IMR-90 (cell line): ENCODE results near the gene OR51I1. TPM values are rescaled to one million over a fixed set of nuclear protein-coding genes. Genes with fewer than 3 reads are reported as not detected.

Experiments used
- ATAC-seq: fragments of 200-7000 bp; cut with Tn5 transposase; 2 replicates; pipeline ENCODE4 v1.9.1; 2020; ENCODE audit warnings: low read depth, mild to moderate bottlenecking, moderate library complexity
- BruUV-seq: library from RNA; stranded (reverse); fragments of 400-500 nt; replicated peaks from 2 replicates; lab custom pipeline; 2021; lab: Mats Ljungman, UMichigan
- CTCF ChIA-PET: fragments of 300-600 bp; formaldehyde crosslinking; extraction: SDS; loops from one replicate; lab custom pipeline; 2021; ENCODE audit warnings: antibody characterized with exemption; lab: Yijun Ruan, JAX
- POLR2A ChIA-PET: fragments of 300-600 bp; sonication (Branson Sonifier 250); formaldehyde crosslinking; loops from one replicate; lab custom pipeline; 2022; ENCODE audit warnings: antibody characterized with exemption; ENCODE audit not compliant: unreplicated experiment; lab: Charles Lee
- DNase-seq: peaks from one replicate; pipeline ENCODE4 v3.0.0; 2013
- H2AFZ ChIP-seq: replicated peaks from 2 replicates; pipeline ENCODE3; 2013; ENCODE audit warnings: low read length, mild to moderate bottlenecking; ENCODE audit not compliant: poor library complexity
- H2AK5ac ChIP-seq: 2 replicates; pipeline ENCODE4 v1.6.1; 2013; ENCODE audit warnings: low read depth, low read length, inconsistent platforms
- H2AK9ac ChIP-seq: replicated peaks from 2 replicates; pipeline ENCODE3; 2013; ENCODE audit warnings: mild to moderate bottlenecking, low read depth, low read length, moderate library complexity; ENCODE audit not compliant: poor library complexity
- H2BK120ac ChIP-seq: 2 replicates; pipeline ENCODE4 v1.6.1; 2013; ENCODE audit warnings: low read depth, low read length, inconsistent platforms
- H2BK15ac ChIP-seq: 3 replicates; pipeline ENCODE4 v1.6.1; 2013; ENCODE audit warnings: low read depth, low read length, inconsistent platforms
- H2BK20ac ChIP-seq: 2 replicates; pipeline ENCODE4 v1.6.1; 2013; ENCODE audit warnings: low read depth, mild to moderate bottlenecking, inconsistent platforms, low read length, moderate library complexity
- H2BK5ac ChIP-seq: 2 replicates; pipeline ENCODE4 v1.6.1; 2013; ENCODE audit warnings: mild to moderate bottlenecking, low read depth, low read length, inconsistent platforms; ENCODE audit not compliant: poor library complexity, severe bottlenecking
- H3K14ac ChIP-seq: replicated peaks from 2 replicates; pipeline ENCODE4 v1.6.1; 2013; ENCODE audit warnings: low read depth, low read length, inconsistent platforms
- H3K18ac ChIP-seq: 2 replicates; pipeline ENCODE4 v1.6.1; 2013; ENCODE audit warnings: low read depth, low read length, control low read depth
- H3K23ac ChIP-seq: 2 replicates; pipeline ENCODE4 v1.6.1; 2013; ENCODE audit warnings: low read depth, low read length, inconsistent platforms
- H3K27ac ChIP-seq: 2 replicates; pipeline ENCODE4 v1.5.1; 2013; ENCODE audit warnings: mild to moderate bottlenecking, control low read depth, low read length; ENCODE audit not compliant: insufficient read depth
- H3K27me3 ChIP-seq: 2 replicates; pipeline ENCODE4 v1.6.1; 2013; ENCODE audit warnings: low read length; ENCODE audit not compliant: control insufficient read depth, insufficient read depth
- H3K36me3 ChIP-seq: 2 replicates; pipeline ENCODE4 v1.6.1; 2013; ENCODE audit warnings: low read length, mixed read lengths; ENCODE audit not compliant: control insufficient read depth, insufficient read depth
- H3K4ac ChIP-seq: 2 replicates; pipeline ENCODE4 v1.6.1; 2013; ENCODE audit warnings: low read depth, low read length, inconsistent platforms
- H3K4me1 ChIP-seq: 2 replicates; pipeline ENCODE4 v1.6.1; 2013; ENCODE audit warnings: low read length, mixed read lengths; ENCODE audit not compliant: control insufficient read depth, insufficient read depth
- H3K4me2 ChIP-seq: 2 replicates; pipeline ENCODE4 v1.6.1; 2013; ENCODE audit warnings: low read depth, mild to moderate bottlenecking, control low read depth, low read length, moderate library complexity
- H3K4me3 ChIP-seq: 2 replicates; pipeline ENCODE4 v1.5.1; 2013; ENCODE audit warnings: low read depth, mild to moderate bottlenecking, control low read depth, low read length, moderate library complexity; ENCODE audit not compliant: insufficient read depth
- H3K56ac ChIP-seq: 2 replicates; pipeline ENCODE4 v1.6.1; 2013; ENCODE audit warnings: low read length, inconsistent platforms; ENCODE audit not compliant: insufficient read depth; ENCODE audit errors: extremely low read depth
- H3K79me1 ChIP-seq, 2 experiments: 2 replicates each; pipeline ENCODE4 v1.6.1; 2013; ENCODE audit warnings: low read length in 2 of 2, inconsistent platforms in 1 of 2, low read depth in 1 of 2
- H3K9ac ChIP-seq: 2 replicates; pipeline ENCODE4 v1.6.1; 2013; ENCODE audit warnings: low read depth, low read length, control low read depth
- H3K9me1 ChIP-seq: 2 replicates; pipeline ENCODE4 v1.6.1; 2013; ENCODE audit warnings: low read length, inconsistent platforms; ENCODE audit not compliant: insufficient read depth
- H3K9me3 ChIP-seq: 2 replicates; pipeline ENCODE4 v1.6.1; 2013; ENCODE audit warnings: low read length; ENCODE audit not compliant: control insufficient read depth, insufficient read depth
- H4K20me1 ChIP-seq: 2 replicates; pipeline ENCODE4 v1.6.1; 2013; ENCODE audit warnings: low read length, inconsistent platforms; ENCODE audit not compliant: insufficient read depth
- H4K5ac ChIP-seq: 2 replicates; pipeline ENCODE4 v1.6.1; 2013; ENCODE audit warnings: mild to moderate bottlenecking, low read depth, low read length, control low read depth
- H4K8ac ChIP-seq, 2 experiments: 2 replicates each; pipeline ENCODE4 v1.6.1; 2013; ENCODE audit warnings: low read depth in 2 of 2, low read length in 2 of 2, control low read depth in 1 of 2, inconsistent platforms in 1 of 2
- H4K91ac ChIP-seq: 2 replicates; pipeline ENCODE4 v1.6.1; 2013; ENCODE audit warnings: low read depth, low read length, inconsistent platforms; ENCODE audit not compliant: insufficient read depth
- BHLHE40 ChIP-seq: fragments of 150-350 bp; IDR thresholded peaks from 2 replicates; pipeline ENCODE4 v1.6.1; 2016; ENCODE audit warnings: mild to moderate bottlenecking, low read depth, low read length
- CEBPB ChIP-seq: IDR thresholded peaks from 2 replicates; pipeline ENCODE4 v1.6.1; 2012; ENCODE audit warnings: low read depth, low read length, improper control_type of control experiment
- CHD1 ChIP-seq: IDR thresholded peaks from 2 replicates; pipeline ENCODE4 v1.6.1; 2012; ENCODE audit warnings: low read depth, low read length, improper control_type of control experiment
- FOS ChIP-seq: fragments of 150-350 bp; IDR thresholded peaks from 2 replicates; pipeline ENCODE4 v1.6.1; 2016; ENCODE audit warnings: low read depth, low read length
- MAFK ChIP-seq: IDR thresholded peaks from 2 replicates; pipeline ENCODE4 v1.6.1; 2012; ENCODE audit warnings: low read depth, low read length, improper control_type of control experiment
- MAZ ChIP-seq: IDR thresholded peaks from 2 replicates; pipeline ENCODE4 v1.6.1; 2012; ENCODE audit warnings: low read depth, mild to moderate bottlenecking, low read length, improper control_type of control experiment, moderate library complexity, borderline replicate concordance
- MXI1 ChIP-seq: IDR thresholded peaks from 2 replicates; pipeline ENCODE4 v1.6.1; 2012; ENCODE audit warnings: low read depth, mild to moderate bottlenecking, low read length, moderate library complexity, borderline replicate concordance
- NFE2L2 ChIP-seq: fragments of 150-350 bp; IDR thresholded peaks from 2 replicates; pipeline ENCODE4 v1.6.1; 2016; ENCODE audit warnings: low read depth, mild to moderate bottlenecking, low read length
- RAD21 ChIP-seq: IDR thresholded peaks from 2 replicates; pipeline ENCODE4 v1.6.1; 2012; ENCODE audit warnings: low read length, improper control_type of control experiment
- RCOR1 ChIP-seq: IDR thresholded peaks from 2 replicates; pipeline ENCODE4 v1.6.1; 2012; ENCODE audit warnings: mild to moderate bottlenecking, low read length, improper control_type of control experiment; ENCODE audit not compliant: insufficient replicate concordance
- RFX5 ChIP-seq: IDR thresholded peaks from 2 replicates; pipeline ENCODE4 v1.8.0; 2012; ENCODE audit warnings: low read depth, mild to moderate bottlenecking, low read length, moderate library complexity
- SMC3 ChIP-seq: fragments of 150-350 bp; IDR thresholded peaks from 2 replicates; pipeline ENCODE4 v1.6.1; 2016; ENCODE audit warnings: low read depth, mild to moderate bottlenecking, antibody characterized with exemption, low read length, moderate library complexity
- WGBS, 2 experiments: methylation state at CpG; one replicate each; pipeline versions ENCODE4 v1.1.5 to v1.1.7; 2013; ENCODE audit warnings: missing lambda C conversion rate in 2 of 2; ENCODE audit not compliant: insufficient read length in 1 of 2; ENCODE audit errors: extremely low coverage in 2 of 2; 5-methylcytosine and 5-hydroxymethylcytosine counted together
- dilution Hi-C: fragments of 300-500 bp; cut with HindIII; formaldehyde crosslinking; loops from one replicate; pipeline ENCODE4 v1.14.3; 2018; ENCODE audit warnings: low sequenced_read_pairs; ENCODE audit not compliant: unreplicated experiment
- in situ Hi-C: fragments of 300-500 bp; cut with MboI; formaldehyde crosslinking; loops from 3 replicates; pipeline ENCODE4 v1.14.3; 2019; ENCODE audit warnings: low sequenced_read_pairs, inconsistent platforms, mixed read lengths
- intact Hi-C: fragments of 100-400 bp; cut with micrococcal nuclease; formaldehyde crosslinking; loops from 2 replicates; pipeline ENCODE4 v1.10.0; 2022
- polyA plus RNA-seq, 3 experiments: library from polyadenylated mRNA; depleted of rRNA; stranded (reverse); fragments of >200 nt; gene quantifications; 2 replicates each; pipeline ENCODE4 v1.2.3, GENCODE V29; 2012; ENCODE audit warnings: low replicate concordance in 1 of 3
- total RNA-seq: library from RNA; depleted of rRNA; stranded (reverse); fragments of >200 nt; gene quantifications from 2 replicates; pipeline ENCODE4 v1.2.3, GENCODE V29; 2012
- TF ChIP-seq, protein P1 (sequence below): fragments of 150-350 bp; IDR thresholded peaks from 2 replicates; pipeline ENCODE4 v1.6.1; 2017; ENCODE audit warnings: mild to moderate bottlenecking, antibody characterized with exemption, low read length, low read depth
- TF ChIP-seq, protein P2 (sequence below): fragments of 150-350 bp; IDR thresholded peaks from 2 replicates; pipeline ENCODE4 v1.6.1; 2016; ENCODE audit warnings: low read depth, mild to moderate bottlenecking, low read length, moderate library complexity, borderline replicate concordance

OR51I1 gene
- total and polyA plus RNA-seq, 2 of the 4 experiments (the other 2 are of a cell fraction) = not detected

- Histone ChIP-seq H2BK120ac (no peak overlapping the region), H4K8ac (no peak overlapping the region), H3K36me3 (no peaks in the 10 kb centered on the region), H3K4ac (no peak overlapping the region), H3K9ac (no peak overlapping the region), H2BK5ac (no peak overlapping the region), H3K56ac (no peak overlapping the region), H3K4me2 (no peak overlapping the region), H3K18ac (no peak overlapping the region), H3K27ac (no peak overlapping the region), H2BK15ac (no peak overlapping the region), H2AK5ac (no peak overlapping the region), H3K9me3 (no peaks in the 10 kb centered on the region), H4K91ac (no peak overlapping the region), H4K5ac (no peak overlapping the region), H3K4me1 (no peaks in the 10 kb centered on the region), H2AK9ac (no peak overlapping the region), H3K14ac (no peak overlapping the region), H2BK20ac (no peak overlapping the region), H2AFZ (no peak overlapping the region), H3K4me3 (no peak overlapping the region), H3K9me1 (no peaks in the 10 kb centered on the region), H3K23ac (no peak overlapping the region), H4K20me1 (no peaks in the 10 kb centered on the region), H3K79me1 (no peaks in the 10 kb centered on the region), H3K27me3 (no peaks in the 10 kb centered on the region)
- CTCF ChIA-PET = no interaction called here
- ATAC-seq = no peak
- no CpG with 5 or more reads among the region's 3 CpGs for whole genome bisulfite sequencing, 2 experiments
- intact Hi-C loops (no loop called here), in situ Hi-C loops (no loop called here), dilution Hi-C loops (no loop called here)
- no TSS peak for BruUV-seq
- POLR2A ChIA-PET = no interaction called here
- TF ChIP-seq FOS (no peak), MXI1 (no peak), RFX5 (no peak), MAZ (no peak), RCOR1 (no peak), CHD1 (no peak), MAFK (no peak), SMC3 (no peak), CEBPB (no peak), NFE2L2 (no peak), BHLHE40 (no peak), RAD21 (no peak)
- TF ChIP-seq, protein P1, sequence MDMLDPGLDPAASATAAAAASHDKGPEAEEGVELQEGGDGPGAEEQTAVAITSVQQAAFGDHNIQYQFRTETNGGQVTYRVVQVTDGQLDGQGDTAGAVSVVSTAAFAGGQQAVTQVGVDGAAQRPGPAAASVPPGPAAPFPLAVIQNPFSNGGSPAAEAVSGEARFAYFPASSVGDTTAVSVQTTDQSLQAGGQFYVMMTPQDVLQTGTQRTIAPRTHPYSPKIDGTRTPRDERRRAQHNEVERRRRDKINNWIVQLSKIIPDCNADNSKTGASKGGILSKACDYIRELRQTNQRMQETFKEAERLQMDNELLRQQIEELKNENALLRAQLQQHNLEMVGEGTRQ = no peak
- TF ChIP-seq, protein P2, sequence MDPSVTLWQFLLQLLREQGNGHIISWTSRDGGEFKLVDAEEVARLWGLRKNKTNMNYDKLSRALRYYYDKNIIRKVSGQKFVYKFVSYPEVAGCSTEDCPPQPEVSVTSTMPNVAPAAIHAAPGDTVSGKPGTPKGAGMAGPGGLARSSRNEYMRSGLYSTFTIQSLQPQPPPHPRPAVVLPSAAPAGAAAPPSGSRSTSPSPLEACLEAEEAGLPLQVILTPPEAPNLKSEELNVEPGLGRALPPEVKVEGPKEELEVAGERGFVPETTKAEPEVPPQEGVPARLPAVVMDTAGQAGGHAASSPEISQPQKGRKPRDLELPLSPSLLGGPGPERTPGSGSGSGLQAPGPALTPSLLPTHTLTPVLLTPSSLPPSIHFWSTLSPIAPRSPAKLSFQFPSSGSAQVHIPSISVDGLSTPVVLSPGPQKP = no peak
- DNase-seq = no peak
Measured at GRCh38 chr11:5486003-5486402, 44.7 kb upstream of the OR51I1 start.
